ENCODE results near the gene PRKN.

PRKN gene

GRCh38 chr6:161749576-161749975 lies 978.0 kb downstream of the PRKN start:
- Histone ChIP-seq H3K9me3 (ENCODE audit: control insufficient read depth in 1 of 2, low read length in 2 of 2) (no peaks in the 10 kb centered on the region), H3K4me3 (ENCODE audit: low read depth in 1 of 2, low read length in 2 of 2) (no peak overlapping the region), H3K27me3 (ENCODE audit: control insufficient read depth in 1 of 2, insufficient read depth in 2 of 2, low read length in 2 of 2) (no peaks in the 10 kb centered on the region), H3K36me3 (ENCODE audit: control insufficient read depth in 1 of 2, insufficient read depth in 2 of 2, low read length in 2 of 2) (no peaks in the 10 kb centered on the region), H3K4me1 (ENCODE audit: control insufficient read depth in 1 of 2, insufficient read depth in 2 of 2, low read length in 2 of 2) (peaks cover 0 to 4% of the 10 kb centered on the region in 2 donors), H3K9ac (ENCODE audit: low read depth in 1 of 2, low read length in 2 of 2) (no peak overlapping the region), H3K27ac (ENCODE audit: low read depth, low read length) (no peak overlapping the region)

DNA sequence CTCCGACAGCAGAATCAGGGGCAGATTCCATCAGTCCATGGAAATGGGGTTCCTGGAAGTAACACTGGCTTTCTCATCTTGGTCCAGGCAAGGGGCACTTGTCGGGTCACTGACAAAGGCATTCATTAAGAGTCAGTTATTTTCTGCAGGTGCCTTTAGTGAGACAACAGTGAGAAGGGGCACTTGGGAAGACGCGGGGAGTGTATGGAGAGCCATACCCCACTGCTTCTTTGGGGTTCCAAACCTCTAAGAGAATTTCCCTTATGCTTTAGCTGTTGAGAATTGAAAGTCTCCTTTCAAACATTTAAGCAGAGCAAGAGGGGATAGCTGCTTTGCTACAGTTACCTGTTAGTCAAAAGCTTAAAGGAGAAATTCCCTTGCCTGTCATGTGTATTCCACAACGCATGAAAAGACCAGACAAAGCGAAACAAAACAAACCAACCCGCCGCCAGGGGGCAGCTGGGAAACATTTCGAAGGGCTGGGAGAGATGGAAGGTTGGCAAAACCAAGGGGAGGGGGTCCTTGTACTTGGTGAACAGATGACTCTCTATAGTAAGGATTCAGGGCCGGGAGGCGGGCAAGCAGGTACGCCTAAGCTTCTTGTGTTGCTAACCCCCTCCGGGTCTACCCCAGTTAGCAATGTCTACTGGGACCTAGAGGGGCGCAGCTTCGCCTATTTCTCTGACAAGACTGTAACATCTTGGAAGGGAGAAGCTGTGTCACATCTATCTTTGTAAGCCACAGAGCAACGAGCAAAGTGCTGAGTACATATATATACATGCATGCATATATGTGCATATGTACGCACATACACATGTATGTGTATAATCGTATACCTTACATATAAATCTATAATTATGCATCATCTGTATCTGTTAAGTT lies 978.8 kb downstream of the PRKN start:
- Histone ChIP-seq H3K9ac (ENCODE audit: low read depth in 1 of 2, low read length in 2 of 2) (no peak overlapping the region), H3K9me3 (ENCODE audit: control insufficient read depth in 1 of 2, low read length in 2 of 2) (no peaks in the 10 kb centered on the region), H3K4me3 (ENCODE audit: low read depth in 1 of 2, low read length in 2 of 2) (no peak overlapping the region)

GRCh38 chr6:161747506-161747905 lies 980.1 kb downstream of the PRKN start:
- Histone ChIP-seq H3K9me3 (ENCODE audit: control insufficient read depth in 1 of 2, low read length in 2 of 2) (no peaks in the 10 kb centered on the region), H3K27ac (ENCODE audit: low read depth, low read length) (no peak overlapping the region), H3K4me3 (ENCODE audit: low read depth in 1 of 2, low read length in 2 of 2) (no peak overlapping the region)

More for the DNA sequence above, 978.8 kb downstream of the PRKN start:
- no peak overlapping the region for H3K27ac ChIP-seq (ENCODE audit: low read depth, low read length)
- H3K4me1 ChIP-seq (ENCODE audit: control insufficient read depth in 1 of 2, insufficient read depth in 2 of 2, low read length in 2 of 2): peaks cover 0 to 4% of the 10 kb centered on the region in 2 donors
- H3K27me3 ChIP-seq (ENCODE audit: control insufficient read depth in 1 of 2, insufficient read depth in 2 of 2, low read length in 2 of 2): no peaks in the 10 kb centered on the region
- no peaks in the 10 kb centered on the region for H3K36me3 ChIP-seq (ENCODE audit: control insufficient read depth in 1 of 2, insufficient read depth in 2 of 2, low read length in 2 of 2)

DNA sequence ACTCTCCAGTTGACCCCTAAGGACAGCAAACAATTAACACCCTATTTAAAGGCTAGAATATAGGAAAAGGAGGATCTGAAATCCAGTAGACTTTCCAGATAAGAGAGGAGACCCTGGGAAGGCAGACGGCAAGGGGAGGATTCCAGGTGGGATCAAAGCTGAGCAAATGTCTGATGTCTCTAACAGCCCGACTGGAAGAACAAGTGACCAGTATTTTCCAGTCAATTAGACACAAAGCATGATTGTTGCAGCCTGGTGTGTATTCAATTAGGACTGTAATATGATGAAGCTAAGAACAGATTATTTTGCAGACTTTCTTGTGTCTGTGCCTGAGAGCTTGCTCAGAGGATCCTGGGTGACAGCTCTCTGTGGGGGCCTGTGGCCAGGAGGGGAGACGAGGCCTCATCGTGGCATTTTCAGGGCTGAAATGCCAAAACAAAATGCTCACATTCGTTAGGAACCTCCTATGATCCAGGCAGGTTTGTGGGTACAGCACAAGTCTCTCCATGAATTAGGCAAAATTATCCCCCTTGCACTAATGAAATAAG lies 981.9 kb downstream of the PRKN start:
- Histone ChIP-seq H3K36me3 (ENCODE audit: control insufficient read depth in 1 of 2, insufficient read depth in 2 of 2, low read length in 2 of 2) (no peaks in the 10 kb centered on the region), H3K27me3 (ENCODE audit: control insufficient read depth in 1 of 2, insufficient read depth in 2 of 2, low read length in 2 of 2) (no peaks in the 10 kb centered on the region), H3K4me1 (ENCODE audit: control insufficient read depth in 1 of 2, insufficient read depth in 2 of 2, low read length in 2 of 2) (peaks cover 0 to 5% of the 10 kb centered on the region in 2 donors), H3K9me3 (ENCODE audit: control insufficient read depth in 1 of 2, low read length in 2 of 2) (no peaks in the 10 kb centered on the region), H3K27ac (ENCODE audit: low read depth, low read length) (no peak overlapping the region), H3K9ac (ENCODE audit: low read depth in 1 of 2, low read length in 2 of 2) (no peak overlapping the region), H3K4me3 (ENCODE audit: low read depth in 1 of 2, low read length in 2 of 2) (no peak overlapping the region)

More at GRCh38 chr6:161747506-161747905, 980.1 kb downstream of the PRKN start:
- no peaks in the 10 kb centered on the region for H3K36me3 ChIP-seq (ENCODE audit: control insufficient read depth in 1 of 2, insufficient read depth in 2 of 2, low read length in 2 of 2)
- H3K9ac ChIP-seq (ENCODE audit: low read depth in 1 of 2, low read length in 2 of 2): no peak overlapping the region
- H3K4me1 ChIP-seq (ENCODE audit: control insufficient read depth in 1 of 2, insufficient read depth in 2 of 2, low read length in 2 of 2): peaks cover 0 to 4% of the 10 kb centered on the region in 2 donors
- no peaks in the 10 kb centered on the region for H3K27me3 ChIP-seq (ENCODE audit: control insufficient read depth in 1 of 2, insufficient read depth in 2 of 2, low read length in 2 of 2)

DNA sequence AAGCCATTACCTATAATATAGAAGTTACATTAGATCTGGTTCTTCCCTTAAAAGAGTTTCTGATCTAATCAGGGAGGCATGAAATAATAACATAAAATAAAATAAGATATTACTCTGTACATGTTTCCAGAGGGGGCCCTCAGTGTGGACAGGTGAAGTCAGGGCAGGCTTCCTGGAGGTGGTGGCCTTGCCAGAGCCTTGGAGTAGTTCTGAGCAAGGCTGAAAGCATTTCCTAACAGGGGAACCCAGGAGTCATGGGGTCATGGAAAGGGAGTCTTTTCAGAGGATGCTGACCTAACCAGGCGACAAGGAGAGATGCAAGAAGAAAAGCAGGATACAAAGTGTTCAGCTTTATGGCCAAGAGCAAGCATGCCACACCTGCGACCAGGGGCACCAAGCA lies 982.4 kb downstream of the PRKN start:
- no peak overlapping the region for H3K9ac ChIP-seq (ENCODE audit: low read depth in 1 of 2, low read length in 2 of 2)
- H3K4me3 ChIP-seq (ENCODE audit: low read depth in 1 of 2, low read length in 2 of 2): no peak overlapping the region
- no peaks in the 10 kb centered on the region for H3K36me3 ChIP-seq (ENCODE audit: control insufficient read depth in 1 of 2, insufficient read depth in 2 of 2, low read length in 2 of 2)
- H3K27me3 ChIP-seq (ENCODE audit: control insufficient read depth in 1 of 2, insufficient read depth in 2 of 2, low read length in 2 of 2): no peaks in the 10 kb centered on the region
- no peak overlapping the region for H3K27ac ChIP-seq (ENCODE audit: low read depth, low read length)
- peaks cover 3 to 9% of the 10 kb centered on the region in 2 donors for H3K4me1 ChIP-seq (ENCODE audit: control insufficient read depth in 1 of 2, insufficient read depth in 2 of 2, low read length in 2 of 2)
- no peaks in the 10 kb centered on the region for H3K9me3 ChIP-seq (ENCODE audit: control insufficient read depth in 1 of 2, low read length in 2 of 2)

- Histone ChIP-seq H3K9me3 (ENCODE audit: control insufficient read depth in 1 of 2, low read length in 2 of 2) (no peaks in the 10 kb centered on the region), H3K4me1 (ENCODE audit: control insufficient read depth in 1 of 2, insufficient read depth in 2 of 2, low read length in 2 of 2) (peaks cover 3 to 11% of the 10 kb centered on the region in 2 donors), H3K4me3 (ENCODE audit: low read depth in 1 of 2, low read length in 2 of 2) (no peak overlapping the region), H3K27ac (ENCODE audit: low read depth, low read length) (no peak overlapping the region), H3K27me3 (ENCODE audit: control insufficient read depth in 1 of 2, insufficient read depth in 2 of 2, low read length in 2 of 2) (no peaks in the 10 kb centered on the region), H3K9ac (ENCODE audit: low read depth in 1 of 2, low read length in 2 of 2) (no peak overlapping the region), H3K36me3 (ENCODE audit: control insufficient read depth in 1 of 2, insufficient read depth in 2 of 2, low read length in 2 of 2) (no peaks in the 10 kb centered on the region)
Observed at GRCh38 chr6:161744211-161745067, 983.1 kb downstream of the PRKN start.

DNA sequence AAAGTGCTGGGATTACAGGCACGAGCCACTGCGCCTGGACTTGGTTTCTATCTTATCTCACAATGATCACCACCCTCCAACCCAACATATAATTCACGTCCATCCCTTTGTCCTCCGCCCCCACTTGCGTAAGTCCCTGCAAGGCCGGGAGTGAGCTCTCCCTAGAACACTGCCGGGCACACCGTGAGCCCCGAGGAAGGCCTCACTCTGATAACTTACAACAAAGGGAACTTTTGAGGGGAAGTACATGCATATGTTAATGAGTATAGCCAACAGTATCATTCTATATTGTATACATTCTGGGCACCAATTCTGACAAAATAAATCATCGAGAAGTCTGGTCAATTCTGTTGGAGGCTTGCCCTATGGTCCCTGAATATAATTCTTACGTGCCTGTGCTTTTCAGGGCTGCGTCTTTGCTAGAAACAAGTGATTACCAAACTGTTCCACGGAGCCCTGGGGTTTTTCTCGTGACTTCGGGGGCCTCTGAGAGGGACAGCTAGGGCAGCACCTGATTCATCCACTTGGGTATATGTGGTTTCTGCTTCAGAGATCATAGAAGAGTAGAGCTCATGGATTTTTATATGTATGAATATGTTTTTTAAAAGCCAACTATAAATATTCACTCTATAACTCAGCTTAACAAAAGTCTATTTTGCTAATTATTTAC lies 983.9 kb downstream of the PRKN start:
- no peaks in the 10 kb centered on the region for H3K27me3 ChIP-seq (ENCODE audit: control insufficient read depth in 1 of 2, insufficient read depth in 2 of 2, low read length in 2 of 2)
- no peak overlapping the region for H3K27ac ChIP-seq (ENCODE audit: low read depth, low read length)
- H3K4me1 ChIP-seq (ENCODE audit: control insufficient read depth in 1 of 2, insufficient read depth in 2 of 2, low read length in 2 of 2): peaks cover 3 to 11% of the 10 kb centered on the region in 2 donors
- no peak overlapping the region for H3K9ac ChIP-seq (ENCODE audit: low read depth in 1 of 2, low read length in 2 of 2)
- H3K9me3 ChIP-seq (ENCODE audit: control insufficient read depth in 1 of 2, low read length in 2 of 2): no peaks in the 10 kb centered on the region
- H3K4me3 ChIP-seq (ENCODE audit: low read depth in 1 of 2, low read length in 2 of 2): no peak overlapping the region
- no peaks in the 10 kb centered on the region for H3K36me3 ChIP-seq (ENCODE audit: control insufficient read depth in 1 of 2, insufficient read depth in 2 of 2, low read length in 2 of 2)

GRCh38 chr6:161740486-161740885 lies 987.1 kb downstream of the PRKN start:
- no peak overlapping the region for H3K9ac ChIP-seq (ENCODE audit: low read depth in 1 of 2, low read length in 2 of 2)
- peaks cover 3 to 11% of the 10 kb centered on the region in 2 donors for H3K4me1 ChIP-seq (ENCODE audit: control insufficient read depth in 1 of 2, insufficient read depth in 2 of 2, low read length in 2 of 2)
- H3K27ac ChIP-seq (ENCODE audit: low read depth, low read length): no peak overlapping the region
- no peaks in the 10 kb centered on the region for H3K36me3 ChIP-seq (ENCODE audit: control insufficient read depth in 1 of 2, insufficient read depth in 2 of 2, low read length in 2 of 2)
- no peaks in the 10 kb centered on the region for H3K9me3 ChIP-seq (ENCODE audit: control insufficient read depth in 1 of 2, low read length in 2 of 2)
- H3K4me3 ChIP-seq (ENCODE audit: low read depth in 1 of 2, low read length in 2 of 2): no peak overlapping the region
- H3K27me3 ChIP-seq (ENCODE audit: control insufficient read depth in 1 of 2, insufficient read depth in 2 of 2, low read length in 2 of 2): no peaks in the 10 kb centered on the region

DNA sequence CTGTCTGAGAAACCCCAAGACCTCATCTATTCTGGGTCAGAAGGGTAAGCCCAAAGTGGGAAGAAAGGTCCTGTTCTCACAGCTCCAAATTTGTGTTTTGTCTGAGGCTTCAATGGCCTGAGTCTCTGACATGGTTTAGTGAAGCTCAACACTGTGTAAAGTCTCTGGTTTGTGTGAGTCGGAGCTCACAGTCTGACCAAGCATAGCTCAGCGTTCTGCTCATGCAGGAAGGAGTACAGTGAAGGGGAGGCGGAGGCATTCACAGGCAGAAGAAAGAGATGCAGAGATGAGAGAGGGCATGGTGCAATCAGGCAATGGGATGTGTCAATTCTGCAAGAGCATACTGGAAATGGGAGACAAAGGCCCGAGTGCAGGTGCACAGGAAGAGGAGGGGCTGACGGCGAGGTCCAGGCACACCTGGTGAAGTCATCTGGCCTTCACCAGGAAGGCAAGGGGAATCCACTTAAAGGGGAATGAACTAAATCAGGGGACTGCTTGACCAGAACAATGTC lies 990.7 kb downstream of the PRKN start:
- no peaks in the 10 kb centered on the region for H3K36me3 ChIP-seq (ENCODE audit: control insufficient read depth in 1 of 2, insufficient read depth in 2 of 2, low read length in 2 of 2)

More for the DNA sequence above, 990.7 kb downstream of the PRKN start:
- Histone ChIP-seq H3K27ac (ENCODE audit: low read depth, low read length) (no peak overlapping the region), H3K4me3 (ENCODE audit: low read depth in 1 of 2, low read length in 2 of 2) (no peak overlapping the region), H3K4me1 (ENCODE audit: control insufficient read depth in 1 of 2, insufficient read depth in 2 of 2, low read length in 2 of 2) (peaks cover 3 to 11% of the 10 kb centered on the region in 2 donors), H3K27me3 (ENCODE audit: control insufficient read depth in 1 of 2, insufficient read depth in 2 of 2, low read length in 2 of 2) (no peaks in the 10 kb centered on the region), H3K9ac (ENCODE audit: low read depth in 1 of 2, low read length in 2 of 2) (no peak overlapping the region), H3K9me3 (ENCODE audit: control insufficient read depth in 1 of 2, low read length in 2 of 2) (no peaks in the 10 kb centered on the region)
